Endothelial cell of umbilical vein (primary cell): ENCODE measurements around the gene PNLIPRP2. TPM values are rescaled to one million over a fixed set of nuclear protein-coding genes. Genes with fewer than 3 reads are reported as not detected.

Source experiments
- BruUV-seq: library from RNA; stranded (reverse); fragments of 400-500 nt; replicated peaks from 2 replicates; lab custom pipeline; 2021; lab: Mats Ljungman, UMichigan
- CTCF ChIA-PET: fragments of 300-600, 350-600 bp; sonication (Branson Sonifier 250); formaldehyde crosslinking; loops from one replicate; lab custom pipeline; 2021; ENCODE audit warnings: antibody characterized with exemption, inconsistent platforms; lab: Charles Lee
- POLR2A ChIA-PET: fragments of 300-600, 350-600 bp; sonication (Branson Sonifier 250); formaldehyde crosslinking; loops from one replicate; lab custom pipeline; 2021; ENCODE audit warnings: antibody characterized with exemption, inconsistent platforms; lab: Charles Lee
- DNase-seq: peaks from one replicate; pipeline ENCODE4 v3.0.0-alpha.2; 2011; ENCODE audit warnings: low read depth, low spot score
- FAIRE-seq: peaks from 2 replicates; lab custom pipeline; 2011; peaks lifted over from hg19 to GRCh38; lab: Jason Lieb, UNC
- H2AFZ ChIP-seq: 2 replicates; pipeline ENCODE4 v1.6.0; 2012; ENCODE audit warnings: low read depth, low read length, control low read depth, inconsistent platforms
- H3K27ac ChIP-seq: 2 replicates; pipeline ENCODE4 v1.5.1; 2011; ENCODE audit warnings: low read depth, mild to moderate bottlenecking, control low read depth, low read length, moderate library complexity; ENCODE audit not compliant: insufficient read depth
- H3K27me3 ChIP-seq, 2 experiments: 2 replicates each; pipeline versions ENCODE4 v1.6.0 to v1.6.1; 2011; ENCODE audit warnings: low read length in 2 of 2, mixed read lengths in 1 of 2; ENCODE audit not compliant: control insufficient read depth in 2 of 2, insufficient read depth in 2 of 2
- H3K36me3 ChIP-seq, 2 experiments: 2 replicates in 1 of 2; 3 replicates in 1 of 2; pipeline ENCODE4 v1.5.1; 2011; ENCODE audit warnings: low read length in 2 of 2, mild to moderate bottlenecking in 1 of 2, moderate library complexity in 1 of 2; ENCODE audit not compliant: control insufficient read depth in 2 of 2, insufficient read depth in 2 of 2; ENCODE audit errors: extremely low read depth in 1 of 2
- H3K4me1 ChIP-seq: 3 replicates; pipeline ENCODE4 v1.5.1; 2011; ENCODE audit warnings: mild to moderate bottlenecking, low read length; ENCODE audit not compliant: control insufficient read depth, insufficient read depth; ENCODE audit errors: extremely low read depth
- H3K4me2 ChIP-seq: 2 replicates; pipeline ENCODE4 v1.6.1; 2011; ENCODE audit warnings: low read length, control low read depth, mixed read lengths; ENCODE audit not compliant: insufficient read depth
- H3K4me3 ChIP-seq, 3 experiments: fragments of 200-600 bp in 1 of 3; sonication (generic), shearing (Covaris generic) in 1 of 3; replicated peaks in 1 of 3; 2 replicates each; pipeline ENCODE4 v1.5.1; 2011 to 2016; ENCODE audit warnings: control low read depth in 3 of 3, low read length in 3 of 3, mild to moderate bottlenecking in 2 of 3, inconsistent platforms in 1 of 3, low read depth in 1 of 3, moderate library complexity in 1 of 3; ENCODE audit not compliant: insufficient read depth in 1 of 3
- H3K79me2 ChIP-seq: 2 replicates; pipeline ENCODE4 v1.6.0; 2012; ENCODE audit warnings: low read length, inconsistent platforms; ENCODE audit not compliant: control insufficient read depth, insufficient read depth
- H3K9ac ChIP-seq: replicated peaks from 2 replicates; pipeline ENCODE3; 2011; ENCODE audit warnings: low read length, control low read depth; ENCODE audit not compliant: insufficient read depth; ENCODE audit errors: extremely low read depth
- H3K9me1 ChIP-seq: replicated peaks from 3 replicates; pipeline ENCODE4 v1.6.0; 2011; ENCODE audit warnings: mild to moderate bottlenecking, low read length; ENCODE audit not compliant: control insufficient read depth, insufficient read depth; ENCODE audit errors: extremely low read depth
- H3K9me3 ChIP-seq: replicated peaks from 2 replicates; pipeline ENCODE4 v1.5.1; 2012; ENCODE audit warnings: low read length, inconsistent platforms; ENCODE audit not compliant: control insufficient read depth, insufficient read depth
- H4K20me1 ChIP-seq: replicated peaks from 2 replicates; pipeline ENCODE3; 2011; ENCODE audit warnings: mild to moderate bottlenecking, low read length; ENCODE audit not compliant: control insufficient read depth, insufficient read depth; ENCODE audit errors: extremely low read depth
- CTCF ChIP-seq, 2 donors: IDR thresholded peaks; 1 replicate in 1 of 2; 2 replicates in 1 of 2; pipeline ENCODE4 v1.5.1; 2011; ENCODE audit warnings: low read length in 2 of 2, mild to moderate bottlenecking in 2 of 2, moderate library complexity in 2 of 2, control low read depth in 1 of 2, inconsistent platforms in 1 of 2, low read depth in 1 of 2; ENCODE audit not compliant: insufficient read depth in 1 of 2; ENCODE audit errors: extremely low read depth in 1 of 2
- EZH2 ChIP-seq: IDR thresholded peaks from 2 replicates; pipeline ENCODE4 v1.6.1; 2012; ENCODE audit warnings: borderline replicate concordance, low read depth, mild to moderate bottlenecking, moderate library complexity, low read length, inconsistent platforms; ENCODE audit not compliant: severe bottlenecking
- FOS ChIP-seq: IDR thresholded peaks from 2 replicates; pipeline ENCODE4 v1.6.1; 2011; ENCODE audit warnings: mild to moderate bottlenecking, low read length, moderate library complexity, borderline replicate concordance; ENCODE audit not compliant: insufficient read depth
- GATA2 ChIP-seq: IDR thresholded peaks from 2 replicates; pipeline ENCODE4 v1.7.0; 2011; ENCODE audit warnings: low read depth, mild to moderate bottlenecking, moderate library complexity, mixed read lengths, low read length; ENCODE audit not compliant: insufficient read length, insufficient read depth
- JUN ChIP-seq: IDR thresholded peaks from 2 replicates; pipeline ENCODE4 v1.6.1; 2011; ENCODE audit warnings: borderline replicate concordance, low read depth; ENCODE audit not compliant: insufficient read length, insufficient read depth
- MYC ChIP-seq: IDR thresholded peaks from one replicate; pipeline ENCODE4 v1.6.1; 2011; ENCODE audit warnings: mild to moderate bottlenecking, low read depth, low read length
- POLR2A ChIP-seq: IDR thresholded peaks from 2 replicates; pipeline ENCODE4 v1.6.1; 2012; ENCODE audit warnings: low read depth, mild to moderate bottlenecking, control low read depth, low read length
- POLR2AphosphoS5 ChIP-seq: IDR thresholded peaks from 2 replicates; pipeline ENCODE4 v1.6.1; 2012; ENCODE audit warnings: low read depth, mild to moderate bottlenecking, control low read depth, low read length, moderate library complexity; ENCODE audit not compliant: insufficient read depth
- dilution Hi-C: fragments of 300-500 bp; cut with MboI; formaldehyde crosslinking; loops from one replicate; pipeline ENCODE4 v1.15.0; 2019; ENCODE audit warnings: low sequenced_read_pairs; ENCODE audit not compliant: extremely low pct_ligation_motif_present
- intact Hi-C: fragments of 100-400 bp; cut with micrococcal nuclease; formaldehyde crosslinking; loops from one replicate; pipeline ENCODE4 v1.10.0; 2022
- polyA plus RNA-seq, 4 experiments: library from polyadenylated mRNA; depleted of rRNA in 3 of 4; stranded (reverse) in 3 of 4; unstranded in 1 of 4; fragments of >200 nt; gene quantifications; 2 replicates each; pipeline versions ENCODE4 v1.2.1 to v1.2.3, GENCODE V29; 2011 to 2012; ENCODE audit warnings: missing spikeins in 1 of 4
- total RNA-seq: library from RNA; stranded (reverse); gene quantifications from 2 replicates; pipeline ENCODE4 v1.2.3, GENCODE V29; 2021
- TF ChIP-seq, protein P1 (sequence below): IDR thresholded peaks from 2 replicates; pipeline ENCODE4 v1.6.1; 2011; ENCODE audit not compliant: insufficient read depth, insufficient read length

The PNLIPRP2 gene
- total and polyA plus RNA-seq, 2 donors (not counting 3 experiments of a cell fraction or from before 2014, with no cell fraction given), result not detected

DNA sequence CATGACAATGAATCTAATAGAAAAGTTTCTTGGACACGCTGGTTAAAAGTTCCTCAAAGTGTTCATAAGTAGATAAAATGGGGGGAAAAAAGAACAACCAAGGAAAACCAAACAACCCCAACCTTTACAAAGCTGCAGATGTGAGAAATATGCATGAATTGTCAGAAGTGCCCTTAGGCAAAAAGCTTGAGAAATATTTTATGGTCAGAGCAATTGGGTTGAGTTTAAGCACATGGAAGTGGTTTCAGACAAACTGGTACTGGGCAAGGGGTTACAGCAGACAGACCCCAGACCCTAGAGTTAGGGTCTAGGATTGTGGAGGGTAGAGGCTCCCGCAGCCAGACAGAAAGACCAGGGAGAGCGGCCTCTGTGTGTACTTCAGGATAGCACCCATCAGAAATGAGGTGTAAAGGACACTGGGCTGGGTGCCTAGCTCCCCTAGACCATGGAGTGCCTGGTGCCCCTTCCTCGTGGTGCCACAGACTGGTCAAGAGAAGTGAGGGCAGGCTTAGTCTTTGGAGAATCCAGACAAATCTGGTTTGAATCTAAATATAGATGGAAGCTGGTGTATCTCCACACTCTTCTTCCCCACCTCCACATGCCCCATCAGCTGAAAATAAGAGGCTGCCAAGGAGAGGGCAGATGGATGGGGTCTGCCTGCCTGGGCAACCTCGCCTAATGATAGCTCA is 37.3 kb downstream of the PNLIPRP2 start:
- TF ChIP-seq, protein P1, sequence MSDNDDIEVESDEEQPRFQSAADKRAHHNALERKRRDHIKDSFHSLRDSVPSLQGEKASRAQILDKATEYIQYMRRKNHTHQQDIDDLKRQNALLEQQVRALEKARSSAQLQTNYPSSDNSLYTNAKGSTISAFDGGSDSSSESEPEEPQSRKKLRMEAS, result no peak
- TF ChIP-seq EZH2 (no peak), GATA2 (no peak)
- no peak overlapping the region for H3K4me3 ChIP-seq
- DNase-seq, result no peak
- H2AFZ ChIP-seq, result no peak overlapping the region
- H3K27me3 ChIP-seq, result no peaks in the 10 kb centered on the region
- no TSS peak for BruUV-seq
- intact Hi-C loops, result no loop called here
- no peaks in the 10 kb centered on the region for H3K36me3 ChIP-seq
- no peaks in the 10 kb centered on the region for H3K79me2 ChIP-seq
- no peaks in the 10 kb centered on the region for H3K9me3 ChIP-seq
- H3K4me1 ChIP-seq, result no peaks in the 10 kb centered on the region
- no peak overlapping the region for H3K9ac ChIP-seq
- CTCF ChIA-PET, result no interaction called here
- H3K9me1 ChIP-seq, result no peaks in the 10 kb centered on the region
- H4K20me1 ChIP-seq, result no peaks in the 10 kb centered on the region
- no peak overlapping the region for H3K4me2 ChIP-seq
- POLR2A ChIA-PET, result no interaction called here
- no peak for FAIRE-seq
- dilution Hi-C loops, result no loop called here
- no peak overlapping the region for H3K27ac ChIP-seq

DNA sequence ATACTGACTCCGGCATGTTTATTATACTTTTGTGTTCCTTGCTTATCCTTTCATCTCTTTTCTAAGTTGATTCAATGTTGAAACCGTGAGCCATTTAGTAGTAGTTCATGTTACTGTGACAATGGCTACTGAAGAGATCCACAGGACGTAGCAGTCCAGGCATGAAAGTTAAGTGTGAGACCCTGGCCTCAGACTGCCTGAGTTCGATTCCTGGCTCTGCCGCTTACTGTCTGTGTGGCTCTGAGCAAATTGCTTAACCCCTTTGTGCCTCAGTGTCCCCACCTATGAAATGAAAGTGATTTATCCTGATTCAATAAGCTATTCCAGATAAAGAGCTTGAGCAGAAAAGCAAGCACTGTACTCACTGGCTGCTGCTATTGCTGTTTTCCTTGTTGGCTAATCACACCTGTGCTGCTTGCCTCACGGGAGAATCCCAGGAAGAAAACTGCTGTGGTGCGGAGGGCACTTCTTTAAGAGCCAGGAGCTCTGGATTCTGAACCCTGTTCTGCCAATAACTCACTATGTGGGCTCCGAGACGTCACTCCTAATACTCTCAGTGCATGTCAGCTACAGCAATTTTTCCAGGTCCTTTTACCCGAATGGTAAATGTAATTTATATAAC is 38.4 kb downstream of the PNLIPRP2 start:
- BruUV-seq, result no TSS peak
- DNase-seq (no peak), FAIRE-seq (no peak)
- H2AFZ ChIP-seq, result no peak overlapping the region
- no peaks in the 10 kb centered on the region for H3K4me1 ChIP-seq
- H3K9me1 ChIP-seq, result no peaks in the 10 kb centered on the region
- no peaks in the 10 kb centered on the region for H3K9me3 ChIP-seq
- no peaks in the 10 kb centered on the region for H4K20me1 ChIP-seq
- no peak overlapping the region for H3K27ac ChIP-seq
- intact Hi-C loops (no loop called here), dilution Hi-C loops (no loop called here)
- POLR2A ChIA-PET, result no interaction called here
- no peaks in the 10 kb centered on the region for H3K27me3 ChIP-seq
- H3K9ac ChIP-seq, result no peak overlapping the region
- no peak overlapping the region for H3K4me2 ChIP-seq
- CTCF ChIA-PET, result no interaction called here
- no peaks in the 10 kb centered on the region for H3K79me2 ChIP-seq
- H3K36me3 ChIP-seq, result no peaks in the 10 kb centered on the region
- H3K4me3 ChIP-seq, result no peak overlapping the region
- TF ChIP-seq FOS (no peak), POLR2AphosphoS5 (no peak), POLR2A (no peak), JUN (no peak), CTCF (IDR thresholded peaks at IDR 0.05; ENCODE audit: extremely low read depth in 1 of 2, insufficient read depth in 1 of 2, low read depth in 1 of 2, low read length in 2 of 2) (no peak), MYC (no peak), GATA2 (no peak), EZH2 (no peak)
- TF ChIP-seq, protein P1, result no peak
